ENCODE data around the gene AMDHD2. TPM values are rescaled to one million over a fixed set of nuclear protein-coding genes. Genes with fewer than 3 reads are reported as not detected.

Gene AMDHD2
- total RNA-seq, 1 donor from 2014 or later = 46.4 TPM

DNA sequence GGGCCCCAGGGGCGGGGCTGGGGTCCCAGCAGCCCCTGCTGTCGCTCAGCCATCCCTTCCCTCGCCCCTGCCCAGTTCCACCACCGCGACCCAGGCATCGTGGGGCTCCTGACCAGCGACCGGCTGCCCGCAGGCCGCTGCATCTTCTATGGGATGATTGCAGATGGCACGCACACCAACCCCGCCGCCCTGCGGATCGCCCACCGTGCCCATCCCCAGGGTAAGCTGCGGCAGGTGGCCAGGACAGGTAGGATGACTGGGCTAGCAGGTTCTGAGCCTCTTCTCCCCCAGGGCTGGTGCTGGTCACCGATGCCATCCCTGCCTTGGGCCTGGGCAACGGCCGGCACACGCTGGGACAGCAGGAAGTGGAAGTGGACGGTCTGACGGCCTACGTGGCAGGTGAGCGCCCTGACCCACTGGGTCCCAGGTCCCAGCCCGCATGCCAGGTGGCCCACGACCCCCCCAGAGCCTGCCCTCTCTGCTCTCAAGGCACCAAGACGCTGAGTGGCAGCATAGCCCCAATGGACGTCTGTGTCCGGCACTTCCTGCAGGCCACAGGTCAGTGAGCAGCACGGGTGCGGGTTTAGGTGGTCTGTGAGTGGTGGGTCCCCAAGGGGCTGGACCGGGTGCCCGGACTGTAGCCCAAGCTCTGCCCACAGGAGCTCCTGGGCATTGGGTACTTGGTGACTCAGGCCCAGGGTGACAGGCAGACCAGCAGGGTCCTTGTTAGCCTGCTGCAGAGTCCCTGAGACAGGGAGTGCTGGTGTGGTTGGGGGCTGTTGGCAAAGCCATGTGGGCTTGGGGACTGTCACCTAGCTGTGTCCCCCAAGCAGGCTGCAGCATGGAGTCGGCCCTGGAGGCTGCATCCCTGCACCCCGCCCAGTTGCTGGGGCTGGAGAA is 8.2 kb downstream of the AMDHD2 start:
- DNase-seq (ENCODE audit: low spot score in 2 of 2, unreplicated experiment in 2 of 2) = no peak
- peaks cover 12% of the 10 kb centered on the region for H3K4me1 Mint-ChIP-seq
- peaks cover 13% of the 10 kb centered on the region for H3K36me3 Mint-ChIP-seq
- no peak overlapping the region for H3K4me3 Mint-ChIP-seq
- no peaks in the 10 kb centered on the region for H3K27me3 Mint-ChIP-seq (ENCODE audit: low read depth)
- H3K27ac Mint-ChIP-seq = no peak overlapping the region
- TF ChIP-seq CTCF (IDR thresholded peaks at IDR 0.05; ENCODE audit: unreplicated experiment) = no peak
- H3K9me3 Mint-ChIP-seq = no peaks in the 10 kb centered on the region

- no peaks in the 10 kb centered on the region for H3K27me3 Mint-ChIP-seq (ENCODE audit: low read depth)
- peaks cover 11% of the 10 kb centered on the region for H3K36me3 Mint-ChIP-seq
- H3K27ac Mint-ChIP-seq = no peak overlapping the region
- DNase-seq (ENCODE audit: low spot score in 2 of 2, unreplicated experiment in 2 of 2) = no peak
- peaks cover 12% of the 10 kb centered on the region for H3K4me1 Mint-ChIP-seq
- no peak for TF ChIP-seq CTCF (IDR thresholded peaks at IDR 0.05; ENCODE audit: unreplicated experiment)
- no peak overlapping the region for H3K4me3 Mint-ChIP-seq
- no peaks in the 10 kb centered on the region for H3K9me3 Mint-ChIP-seq
These were observed 9.1 kb downstream of the AMDHD2 start for GRCh38 chr16:2529061-2529931.

DNA sequence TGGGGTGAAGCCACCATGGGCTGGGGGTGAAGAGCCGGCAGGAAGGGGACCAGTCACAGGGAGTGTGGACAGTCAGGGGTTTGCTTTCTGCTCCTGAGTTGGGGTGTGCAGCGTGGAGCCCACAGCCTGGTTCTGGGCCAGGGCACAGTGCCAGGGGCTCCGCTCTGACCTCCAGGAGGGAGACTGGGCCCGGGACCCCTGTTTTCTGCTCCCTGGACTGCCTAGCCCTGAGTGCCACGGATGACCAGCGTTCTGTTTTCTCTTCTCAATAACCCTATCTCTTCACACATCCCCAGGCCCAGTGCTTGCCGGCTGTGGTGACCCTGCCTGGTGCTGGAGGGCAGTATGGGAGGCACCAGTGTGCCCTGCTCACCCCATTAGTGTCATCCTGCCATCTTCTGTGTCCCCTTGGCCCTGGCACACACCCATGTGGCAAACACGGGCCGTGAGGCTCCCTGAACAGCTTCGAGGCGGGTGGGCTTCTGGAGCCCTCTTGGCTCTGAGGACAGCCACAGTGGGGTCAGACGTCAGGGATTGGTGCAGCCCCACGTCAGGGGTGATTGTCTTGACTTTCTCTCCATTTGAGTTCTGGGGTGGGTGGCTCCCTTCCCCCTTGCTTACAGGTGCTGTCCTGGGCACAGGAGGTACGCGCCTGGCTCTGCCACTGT is 9.9 kb downstream of the AMDHD2 start:
- no peak for DNase-seq (ENCODE audit: low spot score in 2 of 2, unreplicated experiment in 2 of 2)
- Mint-ChIP-seq H3K27me3 (ENCODE audit: low read depth) (no peaks in the 10 kb centered on the region), H3K4me3 (peak overlapping the region; percentile 41), H3K36me3 (peaks cover 4% of the 10 kb centered on the region), H3K9me3 (no peaks in the 10 kb centered on the region), H3K4me1 (peaks cover 12% of the 10 kb centered on the region), H3K27ac (peak overlapping the region; percentile 16)
- TF ChIP-seq CTCF (IDR thresholded peaks at IDR 0.05; ENCODE audit: unreplicated experiment) = no peak

DNA sequence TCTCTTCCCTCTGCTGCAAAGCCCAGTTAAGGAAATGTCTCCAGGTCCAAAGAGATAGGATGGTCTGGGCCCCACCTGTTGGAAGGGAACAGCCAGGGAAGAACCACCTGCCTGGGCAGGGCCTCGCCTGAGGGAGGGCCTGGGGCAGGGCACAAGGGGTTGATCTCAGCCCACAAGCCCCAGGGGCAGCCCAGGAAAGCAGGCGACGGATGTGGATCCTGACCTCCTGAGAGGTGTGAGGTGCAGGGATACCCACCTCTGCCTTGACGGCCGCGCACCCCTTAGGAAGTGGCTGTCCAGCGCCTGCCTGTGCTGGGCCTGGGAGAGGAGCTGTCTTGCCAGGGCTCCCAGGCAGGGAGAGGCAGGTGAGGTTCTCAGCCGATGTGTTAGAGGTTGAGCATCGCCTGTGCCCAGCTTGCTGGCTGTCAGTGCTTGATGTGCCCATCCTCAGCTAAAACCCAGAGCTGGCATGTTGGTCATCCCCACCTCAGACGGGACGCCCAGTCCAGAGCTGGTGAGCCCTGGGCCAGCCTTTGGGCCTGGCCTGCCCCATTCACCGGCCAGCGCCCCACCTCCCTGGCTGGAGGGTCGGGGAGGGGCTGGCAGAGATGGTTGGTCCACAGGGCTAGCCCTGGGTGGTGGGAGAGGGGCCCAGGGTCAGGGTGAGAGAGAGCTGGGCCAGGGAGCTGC is 10.6 kb downstream of the AMDHD2 start:
- TF ChIP-seq CTCF (IDR thresholded peaks at IDR 0.05; ENCODE audit: unreplicated experiment) = no peak
- peaks cover 12% of the 10 kb centered on the region for H3K4me1 Mint-ChIP-seq
- DNase-seq (ENCODE audit: low spot score in 2 of 2, unreplicated experiment in 2 of 2) = no peak
- peak overlapping the region; percentile 91 for H3K4me3 Mint-ChIP-seq
- peaks cover 4% of the 10 kb centered on the region for H3K36me3 Mint-ChIP-seq
- H3K9me3 Mint-ChIP-seq = no peaks in the 10 kb centered on the region
- H3K27me3 Mint-ChIP-seq (ENCODE audit: low read depth) = no peaks in the 10 kb centered on the region
- peak overlapping the region; percentile 99 for H3K27ac Mint-ChIP-seq

DNA sequence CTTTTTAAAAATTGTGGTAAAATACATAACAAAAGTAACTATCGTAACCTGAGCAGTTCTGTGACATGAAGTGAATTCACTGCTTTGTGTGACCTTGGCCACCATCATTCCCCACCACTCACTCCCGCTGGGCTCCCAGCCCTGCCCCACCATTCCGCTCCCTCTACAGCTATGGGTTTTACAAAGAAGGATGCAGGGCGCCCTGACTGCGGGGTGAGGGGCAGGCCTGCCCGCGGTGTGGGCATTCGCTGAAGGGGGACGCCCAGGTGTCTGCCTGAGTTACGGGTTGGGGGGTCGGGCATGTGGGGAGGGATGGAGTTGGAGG is 11.2 kb downstream of the AMDHD2 start, which contains the start of gene CEMP1:
Gene CEMP1, minus strand, starts transcription at position 38 of the 325 bp plus-strand sequence. CDS start 335 bp downstream, outside the sequence.
- DNase-seq (ENCODE audit: low spot score in 2 of 2, unreplicated experiment in 2 of 2) = no peak
- Mint-ChIP-seq H3K27me3 (ENCODE audit: low read depth) (no peaks in the 10 kb centered on the region), H3K27ac (peak within 1 kb of the TSS; percentile 99), H3K4me1 (peaks cover 12% of the 10 kb centered on the region), H3K36me3 (peaks cover 4% of the 10 kb centered on the region), H3K9me3 (no peaks in the 10 kb centered on the region), H3K4me3 (peak within 1 kb of the TSS; percentile 91)
- TF ChIP-seq CTCF (IDR thresholded peaks at IDR 0.05; ENCODE audit: unreplicated experiment) = no peak
